ENCODE data around the gene CKAP2L.

Gene CKAP2L

GRCh38 chr2:112687522-112687921 is 76.9 kb downstream of the CKAP2L start:
- Histone ChIP-seq H3F3A (ENCODE audit: control insufficient read depth, insufficient read depth) (no peaks in the 10 kb centered on the region), H3K27ac (ENCODE audit: low read depth, low read length) (no peak overlapping the region), H3K9me2 (replicated peaks; ENCODE audit: control insufficient read depth, low read length) (no peaks in the 10 kb centered on the region), H3K4me1 (ENCODE audit: control insufficient read depth, low read length) (peaks cover 8% of the 10 kb centered on the region), H3K9me3 (ENCODE audit: control insufficient read depth, insufficient read depth, low read length) (no peaks in the 10 kb centered on the region), H3K79me2 (ENCODE audit: control insufficient read depth, low read length) (no peaks in the 10 kb centered on the region), H3K4me2 (ENCODE audit: low read length) (no peak overlapping the region), H3K4me3 (ENCODE audit: low read length) (no peak overlapping the region), H4K20me1 (ENCODE audit: control insufficient read depth, insufficient read depth, low read depth, low read length) (no peaks in the 10 kb centered on the region), H3K27me3 (ENCODE audit: control insufficient read depth, low read length) (peaks cover 4% of the 10 kb centered on the region), H3K36me3 (ENCODE audit: control insufficient read depth, low read length) (no peaks in the 10 kb centered on the region)
- no peak for TF ChIP-seq CTCF (IDR thresholded peaks at IDR 0.05; ENCODE audit: low read depth, low read length, poor library complexity, severe bottlenecking)
- no peak for TF ChIP-seq EZH2phosphoT487 (IDR thresholded peaks at IDR 0.05; ENCODE audit: borderline replicate concordance, low read length)

Measured in DOHH2 (cell line).